Naive B cell (primary cell): ENCODE results near the gene RERGL. TPM values are rescaled to one million over a fixed set of nuclear protein-coding genes. Genes with fewer than 3 reads are reported as not detected.
A peak's percentile ranks its signal among the peaks of the same experiment; 100 is the strongest.

Experiments
- ATAC-seq, 2 donors: fragments of 150-1000 bp; cut with Tn5 transposase; 2 replicates each; pipeline ENCODE4 v1.10.0; 2021; ENCODE audit warnings: low read depth in 2 of 2, mild to moderate bottlenecking in 2 of 2, moderate library complexity in 2 of 2
- DNase-seq: peaks from one replicate; pipeline ENCODE4 v3.0.0; 2022
- H3K27ac Mint-ChIP-seq, 6 donors: one replicate each; pipeline ENCODE4 v1.8.0; 2020 to 2022; ENCODE audit warnings: mild to moderate bottlenecking in 6 of 6, mixed read lengths in 6 of 6, moderate library complexity in 5 of 6, inconsistent platforms in 2 of 6
- H3K27me3 Mint-ChIP-seq, 3 donors: one replicate each; pipeline ENCODE4 v1.8.0; 2021 to 2022; ENCODE audit warnings: mixed read lengths in 3 of 3, mild to moderate bottlenecking in 1 of 3
- H3K36me3 Mint-ChIP-seq, 2 donors: one replicate each; pipeline ENCODE4 v1.8.0; 2020 to 2022; ENCODE audit warnings: mixed read lengths in 2 of 2, inconsistent platforms in 1 of 2, mild to moderate bottlenecking in 1 of 2
- H3K4me1 Mint-ChIP-seq, 3 donors: one replicate each; pipeline ENCODE4 v1.8.0; 2020 to 2022; ENCODE audit warnings: mixed read lengths in 3 of 3, inconsistent platforms in 1 of 3, mild to moderate bottlenecking in 1 of 3, moderate library complexity in 1 of 3
- H3K4me3 Mint-ChIP-seq, 8 donors: one replicate each; pipeline ENCODE4 v1.8.0; 2020 to 2022; ENCODE audit warnings: mild to moderate bottlenecking in 8 of 8, mixed read lengths in 8 of 8, moderate library complexity in 8 of 8, inconsistent platforms in 2 of 8
- H3K9me3 Mint-ChIP-seq, 7 donors: one replicate each; pipeline ENCODE4 v1.8.0; 2020 to 2022; ENCODE audit warnings: mixed read lengths in 7 of 7, mild to moderate bottlenecking in 5 of 7, inconsistent platforms in 2 of 7, moderate library complexity in 1 of 7
- polyA plus RNA-seq, 6 donors: library from polyadenylated mRNA; unstranded; fragments of 300-500 nt; fragmentation: Illumina TruSeq; gene quantifications; one replicate each; pipeline ENCODE4 v1.2.3, GENCODE V29; 2021; ENCODE audit warnings: low read depth in 6 of 6

Gene RERGL, protein sequence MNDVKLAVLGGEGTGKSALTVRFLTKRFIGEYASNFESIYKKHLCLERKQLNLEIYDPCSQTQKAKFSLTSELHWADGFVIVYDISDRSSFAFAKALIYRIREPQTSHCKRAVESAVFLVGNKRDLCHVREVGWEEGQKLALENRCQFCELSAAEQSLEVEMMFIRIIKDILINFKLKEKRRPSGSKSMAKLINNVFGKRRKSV
- polyA plus RNA-seq = not detected

DNA sequence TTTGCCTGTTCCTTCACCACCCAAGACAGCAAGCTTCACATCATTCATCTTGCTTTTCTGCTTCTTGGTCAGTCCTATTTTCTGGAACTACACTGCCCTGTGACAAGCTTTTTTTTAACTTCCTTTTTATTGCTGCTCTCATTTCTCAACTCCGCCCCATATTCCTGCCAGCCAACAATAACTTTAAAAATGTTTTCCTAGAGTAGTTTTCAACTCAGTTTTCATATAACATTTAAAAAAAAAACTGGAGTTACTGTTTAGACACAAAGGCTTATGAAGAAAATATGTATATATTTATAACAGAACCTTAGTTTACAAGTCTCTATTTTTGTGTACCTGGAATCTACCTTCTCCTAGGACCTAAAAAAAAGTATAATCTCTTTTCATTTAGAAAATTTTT, at the start of gene RERGL:
Gene RERGL, minus strand, starts transcription at position 101 of the 400 bp plus-strand sequence. Its CDS starts 53 bp downstream, at position 48.
- Mint-ChIP-seq H3K27ac (no peak within 1 kb of the TSS), H3K4me3 (no peak within 1 kb of the TSS), H3K27me3 (peaks cover 0 to 12% (median 0%) of the 10 kb centered on the region in 3 donors), H3K36me3 (no peaks in the 10 kb centered on the region), H3K4me1 (no peaks in the 10 kb centered on the region), H3K9me3 (peaks cover 0 to 12% (median 0%) of the 10 kb centered on the region in 7 donors)
- no peak for ATAC-seq
- DNase-seq = no peak

DNA sequence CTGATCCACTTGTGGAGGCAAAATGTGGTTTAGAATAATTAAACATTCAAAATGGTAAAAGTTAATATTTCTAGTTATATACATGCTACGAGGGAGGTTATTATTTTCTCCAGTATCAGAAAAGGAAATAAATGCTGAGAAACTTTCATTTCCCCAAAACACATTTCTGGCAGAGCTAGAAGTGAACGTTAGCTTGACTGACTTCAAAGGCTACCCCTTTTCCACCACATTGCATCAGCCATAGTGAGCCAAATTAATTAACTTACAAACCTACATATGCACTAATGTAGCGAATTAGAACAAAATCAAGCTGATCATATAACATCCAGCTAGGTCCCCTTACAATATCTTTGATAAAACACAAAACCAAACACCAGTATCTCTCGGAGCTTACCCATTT, 49.3 kb upstream of the RERGL start:
- no peak for DNase-seq
- peak overlapping the region in 3 of 6 donors; percentile 2 to 44 (median 38) for H3K27ac Mint-ChIP-seq
- peaks cover 0 to 9% (median 0%) of the 10 kb centered on the region in 3 donors for H3K4me1 Mint-ChIP-seq
- H3K4me3 Mint-ChIP-seq = peak overlapping the region in 1 of 8 donors; percentile 38
- peak in 1 of 2 donors; percentile 60 for ATAC-seq
- H3K27me3 Mint-ChIP-seq = no peaks in the 10 kb centered on the region
- no peaks in the 10 kb centered on the region for H3K36me3 Mint-ChIP-seq
- H3K9me3 Mint-ChIP-seq = no peaks in the 10 kb centered on the region

DNA sequence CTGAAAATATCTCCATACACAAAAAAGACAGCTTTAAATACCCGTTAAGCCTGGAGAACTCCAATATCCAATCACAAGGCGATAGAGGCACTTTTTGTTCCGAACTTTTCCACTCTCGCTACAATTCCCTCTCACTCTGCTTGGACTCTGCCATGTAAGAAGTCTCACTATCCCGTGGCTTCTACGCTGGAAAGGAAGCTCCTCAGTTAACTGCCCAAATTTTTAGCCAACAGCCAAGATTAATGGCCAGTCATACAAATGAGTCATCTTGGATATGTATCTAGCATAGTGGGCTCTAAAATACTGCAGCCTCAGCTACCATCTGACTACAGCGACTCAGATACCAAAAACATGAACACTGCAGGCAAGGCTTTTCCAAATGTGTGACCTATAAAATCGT, 45.5 kb upstream of the RERGL start:
- H3K9me3 Mint-ChIP-seq = no peaks in the 10 kb centered on the region
- peaks cover 0 to 9% (median under 1%) of the 10 kb centered on the region in 3 donors for H3K4me1 Mint-ChIP-seq
- H3K27me3 Mint-ChIP-seq = no peaks in the 10 kb centered on the region
- DNase-seq = no peak
- H3K4me3 Mint-ChIP-seq = no peak overlapping the region
- no peak for ATAC-seq
- H3K27ac Mint-ChIP-seq = no peak overlapping the region
- H3K36me3 Mint-ChIP-seq = no peaks in the 10 kb centered on the region

DNA sequence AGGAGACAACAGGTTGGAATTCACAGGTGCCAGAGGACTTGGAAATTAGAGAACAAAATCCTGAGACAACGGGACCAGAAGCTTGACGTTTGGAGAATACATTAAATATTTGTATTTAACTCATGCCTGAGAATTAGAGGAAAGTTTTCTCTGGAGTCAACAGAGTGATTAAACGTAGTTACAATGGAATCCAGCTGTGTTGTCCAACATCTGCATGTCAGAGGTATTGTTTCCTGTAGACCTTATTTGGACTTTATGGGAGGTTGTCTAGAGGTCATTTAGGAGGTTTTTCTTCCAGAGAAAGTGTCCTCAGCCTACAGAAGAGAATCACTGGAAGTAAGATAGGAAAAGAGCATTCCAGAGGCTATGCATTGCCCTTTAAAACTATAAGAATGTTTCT, 45.1 kb upstream of the RERGL start:
- Mint-ChIP-seq H3K9me3 (no peaks in the 10 kb centered on the region), H3K4me3 (no peak overlapping the region), H3K27ac (no peak overlapping the region), H3K4me1 (peaks cover 0 to 9% (median 4%) of the 10 kb centered on the region in 3 donors), H3K27me3 (no peaks in the 10 kb centered on the region), H3K36me3 (no peaks in the 10 kb centered on the region)
- ATAC-seq (no peak), DNase-seq (no peak)

DNA sequence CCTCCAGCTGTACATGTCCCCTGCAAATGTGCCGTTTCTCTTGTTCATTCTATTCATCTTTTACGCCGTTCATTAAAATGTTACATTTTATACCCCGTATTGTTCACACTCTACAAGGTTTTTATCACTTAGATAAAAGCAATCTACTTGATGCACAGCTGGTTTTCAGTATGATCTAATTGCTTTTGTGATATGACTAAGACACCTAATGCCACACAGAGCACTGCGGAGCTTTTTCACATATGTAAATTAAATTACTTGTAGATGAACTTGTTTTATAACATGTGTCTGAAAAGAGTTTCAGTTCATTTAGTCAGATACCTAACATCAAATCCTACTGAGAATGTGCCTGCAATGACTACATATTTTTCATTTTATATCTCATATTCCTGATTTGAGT, 40.9 kb upstream of the RERGL start:
- Mint-ChIP-seq H3K27ac (no peak overlapping the region), H3K27me3 (no peaks in the 10 kb centered on the region), H3K9me3 (peaks cover 2 to 20% (median 13%) of the 10 kb centered on the region in 7 donors), H3K4me1 (peaks cover 6 to 7% (median 6%) of the 10 kb centered on the region in 3 donors), H3K4me3 (peak overlapping the region in 1 of 8 donors; percentile 33), H3K36me3 (peaks cover 0 to 9% of the 10 kb centered on the region in 2 donors)
- no peak for ATAC-seq
- DNase-seq = no peak

DNA sequence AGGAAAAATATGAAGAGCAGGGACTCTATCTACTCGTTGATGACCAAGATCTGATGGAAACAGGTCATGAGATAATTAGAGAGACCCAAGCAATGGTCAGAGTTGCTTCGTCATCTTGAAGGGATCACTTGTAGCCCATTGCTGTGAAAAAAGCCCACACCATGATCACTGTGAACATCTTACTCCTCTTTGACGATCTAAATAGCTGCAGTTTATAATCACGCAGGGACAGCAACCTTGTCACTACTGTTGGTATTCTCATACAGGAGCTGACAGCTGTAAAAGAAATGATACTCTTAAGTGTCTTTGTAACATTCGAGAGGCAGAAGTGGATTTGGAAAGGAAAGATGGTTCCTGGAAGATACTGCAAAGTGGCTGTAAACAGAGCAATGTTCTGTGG, 33.7 kb upstream of the RERGL start:
- DNase-seq = no peak
- Mint-ChIP-seq H3K27me3 (no peaks in the 10 kb centered on the region), H3K4me1 (peaks cover 0 to 1% (median 0%) of the 10 kb centered on the region in 3 donors), H3K4me3 (no peak overlapping the region), H3K27ac (no peak overlapping the region), H3K9me3 (peaks cover 2 to 28% (median 16%) of the 10 kb centered on the region in 7 donors), H3K36me3 (peaks cover 0 to 9% of the 10 kb centered on the region in 2 donors)
- ATAC-seq = no peak

DNA sequence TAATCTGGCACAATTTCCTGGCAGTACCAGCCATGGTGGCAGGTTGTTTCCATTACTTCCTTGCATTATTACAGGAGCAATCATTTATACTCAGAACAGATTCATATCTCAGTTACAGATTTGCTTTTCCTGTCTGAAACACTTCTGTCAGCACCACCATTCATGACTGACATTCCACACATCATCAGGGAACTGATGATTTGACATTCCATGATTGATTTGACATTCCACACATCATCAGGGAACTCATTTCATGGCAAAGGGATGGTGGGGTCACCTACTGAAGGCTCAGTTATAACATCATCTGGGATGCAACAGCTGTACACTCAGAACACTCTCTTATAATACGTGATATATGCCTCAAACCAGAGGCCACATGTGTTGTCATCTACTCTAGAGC, 30.9 kb upstream of the RERGL start:
- no peak overlapping the region for H3K4me3 Mint-ChIP-seq
- no peaks in the 10 kb centered on the region for H3K4me1 Mint-ChIP-seq
- peaks cover 0 to 17% (median 6%) of the 10 kb centered on the region in 7 donors for H3K9me3 Mint-ChIP-seq
- H3K27ac Mint-ChIP-seq = no peak overlapping the region
- H3K27me3 Mint-ChIP-seq = no peaks in the 10 kb centered on the region
- no peaks in the 10 kb centered on the region for H3K36me3 Mint-ChIP-seq
- ATAC-seq = no peak
- DNase-seq = no peak

DNA sequence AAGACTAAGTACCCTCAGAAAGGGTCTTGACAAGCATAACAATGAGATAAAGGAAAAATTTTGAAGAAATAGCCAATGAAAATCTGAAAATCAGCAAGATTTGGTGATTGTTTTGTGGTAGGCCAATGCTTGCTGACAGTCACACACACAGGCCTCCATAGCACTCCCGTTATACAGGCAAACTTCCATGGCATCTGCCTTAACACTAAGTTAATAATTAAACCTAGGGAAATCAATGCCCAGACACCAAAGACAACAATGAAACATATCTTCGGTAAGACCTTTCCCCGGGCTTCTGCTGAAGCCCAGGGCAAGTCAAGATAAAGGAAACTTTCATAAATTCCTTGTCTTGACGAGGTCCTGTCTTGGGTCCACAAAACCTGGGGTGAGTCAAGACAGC, 18.6 kb upstream of the RERGL start:
- H3K27me3 Mint-ChIP-seq = peaks cover 0 to 8% (median 0%) of the 10 kb centered on the region in 3 donors
- no peak overlapping the region for H3K4me3 Mint-ChIP-seq
- peaks cover 0 to 1% (median 0%) of the 10 kb centered on the region in 7 donors for H3K9me3 Mint-ChIP-seq
- H3K36me3 Mint-ChIP-seq = no peaks in the 10 kb centered on the region
- no peak for ATAC-seq
- DNase-seq = no peak
- H3K4me1 Mint-ChIP-seq = no peaks in the 10 kb centered on the region
- H3K27ac Mint-ChIP-seq = no peak overlapping the region

DNA sequence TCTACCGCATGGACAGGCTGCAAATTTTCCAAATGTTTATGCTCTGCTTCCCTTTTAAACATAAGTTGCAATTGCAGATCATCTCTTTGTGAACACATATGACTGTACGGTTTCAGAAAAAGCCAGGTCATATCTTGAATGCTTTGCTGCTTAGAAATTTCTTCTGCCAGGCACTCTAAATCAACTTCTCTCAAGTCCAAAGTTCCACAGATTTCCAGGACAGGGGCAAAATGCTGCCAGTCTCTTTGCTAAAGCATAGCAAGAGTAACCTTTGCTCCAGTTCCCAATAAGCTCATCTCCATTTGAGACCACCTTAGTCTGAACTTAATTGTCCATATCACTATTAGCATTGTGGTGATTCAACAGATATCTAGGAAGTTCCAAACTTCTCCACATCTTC, 13.6 kb upstream of the RERGL start:
- no peak overlapping the region for H3K27ac Mint-ChIP-seq
- ATAC-seq (no peak), DNase-seq (no peak)
- H3K27me3 Mint-ChIP-seq = no peaks in the 10 kb centered on the region
- H3K4me3 Mint-ChIP-seq = no peak overlapping the region
- H3K9me3 Mint-ChIP-seq = peaks cover 0 to 5% (median 0%) of the 10 kb centered on the region in 7 donors
- peaks cover 8 to 10% (median 9%) of the 10 kb centered on the region in 3 donors for H3K4me1 Mint-ChIP-seq
- H3K36me3 Mint-ChIP-seq = no peaks in the 10 kb centered on the region

DNA sequence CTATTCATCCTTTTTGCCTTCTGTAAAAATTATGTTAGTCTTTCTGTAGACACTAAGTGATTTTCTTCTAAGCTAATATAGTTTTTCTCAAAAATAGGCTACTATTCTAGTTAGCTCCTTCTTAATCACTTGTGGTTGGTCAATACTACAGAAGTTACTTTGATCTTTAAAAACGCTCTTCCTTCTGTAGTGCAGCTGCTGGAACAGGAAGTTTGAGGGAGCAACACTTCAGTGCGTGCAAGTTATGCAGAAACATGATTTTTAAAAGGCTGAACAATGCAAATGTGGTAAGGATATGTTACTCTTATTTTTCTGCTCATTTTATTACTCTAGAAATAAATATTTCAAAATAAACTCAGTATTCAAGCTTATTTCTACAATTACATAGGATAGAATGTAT, 11.1 kb upstream of the RERGL start:
- Mint-ChIP-seq H3K4me1 (peaks cover 8 to 10% (median 9%) of the 10 kb centered on the region in 3 donors), H3K36me3 (no peaks in the 10 kb centered on the region), H3K27me3 (no peaks in the 10 kb centered on the region), H3K4me3 (peak overlapping the region in 1 of 8 donors; percentile 37), H3K9me3 (peaks cover 0 to 5% (median 0%) of the 10 kb centered on the region in 7 donors), H3K27ac (no peak overlapping the region)
- peak in 1 of 2 donors; percentile 36 for ATAC-seq
- DNase-seq = no peak

DNA sequence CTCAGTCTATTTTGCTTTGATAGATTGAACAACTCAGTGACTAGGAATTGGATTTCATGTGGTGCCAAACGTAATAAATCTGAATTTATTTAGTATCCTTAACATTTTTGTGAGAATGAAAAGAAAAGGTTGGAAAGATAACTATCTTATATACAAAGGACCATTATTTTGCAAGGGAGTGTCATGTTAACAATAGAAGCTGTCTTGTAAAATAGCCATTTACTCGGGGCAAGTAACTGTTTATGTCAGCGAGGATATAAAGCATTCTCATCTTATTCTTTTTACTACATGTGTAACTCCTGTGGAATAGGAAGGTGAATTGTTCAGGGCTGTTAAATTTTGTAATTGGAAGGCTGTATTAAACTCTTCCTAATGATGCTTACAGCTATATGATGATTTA, 5.9 kb downstream of the RERGL start:
- Mint-ChIP-seq H3K36me3 (no peaks in the 10 kb centered on the region), H3K4me1 (no peaks in the 10 kb centered on the region), H3K27ac (no peak overlapping the region), H3K9me3 (peaks cover 0 to 3% (median 0%) of the 10 kb centered on the region in 7 donors), H3K27me3 (no peaks in the 10 kb centered on the region), H3K4me3 (no peak overlapping the region)
- ATAC-seq = no peak
- no peak for DNase-seq

DNA sequence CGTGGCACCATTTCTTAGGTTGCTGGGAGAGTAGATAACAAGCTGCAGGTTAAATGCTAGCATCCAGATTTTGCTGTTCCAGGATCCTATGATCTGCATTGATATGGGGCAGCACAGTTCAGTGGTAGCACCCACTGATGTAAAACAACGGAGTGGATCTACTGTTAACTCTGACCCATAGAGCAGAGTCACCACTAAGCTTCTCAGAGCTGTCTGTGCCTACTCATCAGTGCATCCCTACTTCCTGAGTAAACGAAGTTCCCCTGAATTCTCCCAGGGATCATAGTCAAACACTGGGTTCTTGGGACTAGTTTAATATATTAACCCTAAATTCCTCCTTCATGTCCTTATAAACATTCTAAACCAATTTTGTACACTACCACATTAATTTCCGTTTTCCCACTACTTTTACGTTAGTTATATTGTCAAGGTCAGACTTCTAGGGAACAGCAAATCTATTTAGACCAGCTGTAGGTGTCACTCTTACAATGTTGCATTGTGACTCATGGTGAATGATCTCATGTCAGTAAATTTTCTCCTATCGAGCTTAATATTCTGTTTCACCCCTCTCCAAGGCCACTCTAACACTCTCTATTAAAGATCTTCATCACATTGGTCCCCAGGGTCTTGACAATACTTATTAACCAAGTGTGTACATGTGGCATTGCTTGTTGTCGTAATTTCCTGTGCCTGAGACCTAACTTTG, 10.3 kb downstream of the RERGL start:
- Mint-ChIP-seq H3K4me1 (no peaks in the 10 kb centered on the region), H3K9me3 (peaks cover 0 to 3% (median 0%) of the 10 kb centered on the region in 7 donors), H3K4me3 (no peak overlapping the region), H3K27me3 (no peaks in the 10 kb centered on the region), H3K36me3 (no peaks in the 10 kb centered on the region), H3K27ac (no peak overlapping the region)
- DNase-seq = no peak
- no peak for ATAC-seq

DNA sequence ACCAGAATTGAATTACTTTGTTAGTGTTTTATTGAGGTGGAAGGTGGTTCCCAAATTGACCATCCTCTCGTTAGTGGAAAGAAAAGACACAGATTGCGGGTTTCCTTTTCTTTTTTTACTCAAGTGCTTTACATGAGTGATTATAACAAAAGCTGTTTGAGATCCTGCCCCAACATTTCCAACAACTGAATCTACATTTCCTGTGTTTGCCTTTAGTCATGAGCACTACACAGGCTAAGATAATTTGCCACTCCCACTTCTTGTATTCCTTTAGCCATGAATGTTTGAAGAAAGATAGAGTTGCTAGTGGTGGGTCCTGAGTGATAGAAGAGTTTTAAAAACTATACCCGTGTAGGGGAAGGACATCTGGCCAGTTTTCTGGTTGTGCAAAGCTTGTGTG, 16.0 kb downstream of the RERGL start:
- Mint-ChIP-seq H3K9me3 (peaks cover 0 to 6% (median 0%) of the 10 kb centered on the region in 7 donors), H3K4me3 (no peak overlapping the region), H3K4me1 (no peaks in the 10 kb centered on the region), H3K27ac (no peak overlapping the region), H3K36me3 (no peaks in the 10 kb centered on the region), H3K27me3 (no peaks in the 10 kb centered on the region)
- DNase-seq (no peak), ATAC-seq (no peak)

DNA sequence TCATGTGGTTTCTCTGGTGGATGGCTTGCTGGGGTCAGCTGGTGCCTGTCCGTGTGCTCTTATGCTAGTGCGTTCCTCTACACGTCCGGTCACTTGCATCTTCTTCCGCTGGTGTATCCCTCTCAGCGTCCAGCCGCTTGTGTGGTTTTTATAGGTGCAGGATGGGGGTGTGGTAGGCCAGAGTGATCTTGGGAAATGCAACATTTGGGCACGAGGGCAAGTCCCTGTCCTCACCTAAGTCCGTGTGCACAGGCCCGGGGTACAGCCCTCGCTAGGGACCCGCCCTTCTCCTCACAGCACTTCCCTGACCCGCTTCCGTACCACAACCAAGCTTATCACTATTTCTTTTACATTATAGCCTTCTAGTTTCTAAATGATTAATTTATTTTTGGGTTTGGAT, 17.3 kb downstream of the RERGL start:
- no peak for DNase-seq
- H3K27ac Mint-ChIP-seq = no peak overlapping the region
- no peaks in the 10 kb centered on the region for H3K4me1 Mint-ChIP-seq
- H3K9me3 Mint-ChIP-seq = peaks cover 0 to 6% (median 0%) of the 10 kb centered on the region in 7 donors
- H3K36me3 Mint-ChIP-seq = no peaks in the 10 kb centered on the region
- no peaks in the 10 kb centered on the region for H3K27me3 Mint-ChIP-seq
- no peak overlapping the region for H3K4me3 Mint-ChIP-seq
- ATAC-seq = no peak
